AG09309 (cell line): ENCODE results near the gene SORCS1.

Source experiments
- DNase-seq: peaks from one replicate; pipeline ENCODE4 v3.0.0-alpha.2; 2010; ENCODE audit warnings: low read depth
- H3K4me3 ChIP-seq: 2 replicates; pipeline ENCODE4 v1.5.1; 2011; ENCODE audit warnings: mild to moderate bottlenecking, low read depth, low read length, moderate library complexity; ENCODE audit not compliant: control insufficient read depth
- CTCF ChIP-seq: IDR thresholded peaks from 2 replicates; pipeline ENCODE4 v1.5.1; 2011; ENCODE audit warnings: mild to moderate bottlenecking, low read depth, low read length, inconsistent platforms; ENCODE audit not compliant: insufficient read depth, control insufficient read depth; ENCODE audit errors: missing control alignments

SORCS1 gene

GRCh38 chr10:107094824-107095522 is 69.5 kb downstream of the SORCS1 start:
- DNase-seq: no peak
- no peak for TF ChIP-seq CTCF
- H3K4me3 ChIP-seq: no peak overlapping the region

DNA sequence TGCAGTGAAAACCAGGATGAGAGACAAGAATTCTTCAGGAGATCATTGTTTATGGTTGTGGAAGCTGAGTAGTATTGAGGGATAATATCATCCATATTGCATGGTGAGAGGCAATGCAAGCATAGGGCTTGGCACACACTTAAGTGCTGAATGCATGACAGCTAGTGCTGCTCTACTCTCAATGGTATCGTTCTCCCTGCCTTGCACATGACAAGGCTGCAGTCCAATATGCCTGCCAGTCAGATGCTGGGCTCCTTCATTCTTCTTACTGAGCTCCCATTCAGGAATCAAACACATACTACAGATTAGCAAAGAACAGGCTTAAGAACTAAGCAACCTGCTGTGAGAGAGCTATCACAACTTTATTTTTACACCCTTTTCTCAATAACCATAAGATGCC is 72.2 kb downstream of the SORCS1 start:
- DNase-seq: no peak
- no peak for TF ChIP-seq CTCF
- H3K4me3 ChIP-seq: no peak overlapping the region

DNA sequence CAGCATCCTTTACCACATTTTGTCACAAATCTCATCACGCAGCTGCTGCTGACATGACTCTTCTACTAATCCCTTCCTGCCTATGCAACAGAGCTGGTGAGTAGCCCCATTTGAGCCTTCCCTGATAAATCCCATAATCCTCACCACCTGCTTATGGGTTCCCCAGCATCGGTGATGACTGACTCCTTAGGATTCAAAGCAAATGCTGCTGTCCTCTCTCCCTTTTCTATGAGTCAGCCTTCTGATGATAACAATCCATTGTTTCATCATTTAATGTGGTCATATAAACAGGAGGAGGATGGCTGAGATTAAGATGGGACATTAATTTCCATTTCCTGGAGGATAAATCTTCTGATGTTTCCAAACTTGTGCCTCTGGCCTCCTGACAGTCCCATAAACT is 73.4 kb downstream of the SORCS1 start:
- no peak for DNase-seq
- no peak overlapping the region for H3K4me3 ChIP-seq
- no peak for TF ChIP-seq CTCF

DNA sequence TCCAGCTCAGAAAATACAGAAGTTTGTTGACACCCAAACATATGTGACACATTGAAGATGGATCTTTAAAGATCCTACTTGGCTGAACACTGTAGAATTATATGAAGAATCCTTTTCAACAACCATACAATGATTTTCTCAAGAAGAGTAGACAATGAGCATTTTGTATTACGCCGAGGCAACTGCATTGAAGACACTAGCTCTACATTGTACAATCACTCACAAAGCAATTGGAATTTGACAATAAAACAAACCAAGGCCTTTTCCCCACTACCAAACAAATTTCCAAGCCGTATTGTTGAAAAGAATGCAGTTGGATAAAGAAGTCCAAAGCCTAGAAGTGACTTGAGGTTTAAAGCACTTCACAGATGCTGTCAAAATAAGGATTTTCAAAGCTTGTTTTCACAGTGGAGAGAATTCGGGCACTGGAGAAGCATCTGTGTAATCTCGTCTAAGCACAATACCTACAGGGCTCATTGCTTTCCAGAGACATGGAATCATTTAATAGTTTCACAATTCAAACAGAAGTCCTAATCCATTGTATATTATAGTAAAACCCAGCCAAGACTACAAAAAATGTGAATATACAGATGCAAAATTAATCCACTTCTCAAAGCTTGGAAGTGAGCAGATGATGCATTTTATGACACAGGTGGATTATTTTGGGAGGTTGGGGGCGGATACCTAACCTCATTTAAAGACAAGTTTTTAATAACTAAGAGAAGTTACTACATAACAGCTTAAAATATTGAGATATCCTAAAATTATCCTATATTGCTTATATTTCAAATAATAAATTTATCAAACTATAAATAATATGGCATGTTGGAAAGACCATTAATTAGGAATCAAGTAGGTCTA is 78.6 kb downstream of the SORCS1 start:
- TF ChIP-seq CTCF: no peak
- H3K4me3 ChIP-seq: no peak overlapping the region
- no peak for DNase-seq

- TF ChIP-seq CTCF: no peak
- DNase-seq: no peak
- no peak overlapping the region for H3K4me3 ChIP-seq
Measured at GRCh38 chr10:107083388-107084009, 81.0 kb downstream of the SORCS1 start.

- H3K4me3 ChIP-seq: no peak overlapping the region
- TF ChIP-seq CTCF: no peak
- DNase-seq: no peak
Measured at GRCh38 chr10:107081644-107082043, 82.9 kb downstream of the SORCS1 start.
